ENCODE data around the gene MRPL55. TPM values are rescaled to one million over a fixed set of nuclear protein-coding genes. Genes with fewer than 3 reads are reported as not detected.

Gene MRPL55
- total RNA-seq, 4 donors from 2014 or later: 99.3 to 161 (median 119) TPM

GRCh38 chr1:228102791-228103620, 6.1 kb downstream of the MRPL55 start, which contains the start of gene C1orf35:
Gene C1orf35 (minus strand): TSS chr1:228103325. CDS start chr1:228103227, 98 bp downstream.
- no peaks in the 10 kb centered on the region for H3K27me3 ChIP-seq
- H3K4me1 ChIP-seq: peaks cover 39% of the 10 kb centered on the region
- peaks cover 46% of the 10 kb centered on the region for H3K36me3 ChIP-seq
- peak; percentile 71 to 89 (median 72) for TF ChIP-seq POLR2AphosphoS5 (IDR thresholded peaks at IDR 0.05)
- no peak for TF ChIP-seq EP300 (IDR thresholded peaks at IDR 0.05)
- peak within 1 kb of the TSS; percentile 96 for H3K4me3 ChIP-seq
- peak within 1 kb of the TSS; percentile 96 for H3K27ac ChIP-seq
- 2% methylated on average over 21 of the region's 104 CpGs for WGBS
- H3K9me3 ChIP-seq: no peaks in the 10 kb centered on the region
- peak; percentile 96 for DNase-seq (ENCODE audit: low spot score in 2 of 2)

- no CpG with 5 or more reads among the region's 73 CpGs for WGBS
- no peak for DNase-seq (ENCODE audit: low spot score in 2 of 2)
- Histone ChIP-seq H3K9me3 (no peaks in the 10 kb centered on the region), H3K27me3 (no peaks in the 10 kb centered on the region), H3K36me3 (peaks cover 48% of the 10 kb centered on the region), H3K27ac (peak overlapping the region; percentile 96), H3K4me3 (peak overlapping the region; percentile 96), H3K4me1 (peaks cover 33% of the 10 kb centered on the region)
- TF ChIP-seq EP300 (IDR thresholded peaks at IDR 0.05) (no peak), POLR2A (IDR thresholded peaks at IDR 0.05) (no peak), POLR2AphosphoS5 (IDR thresholded peaks at IDR 0.05) (no peak)
- TF ChIP-seq, protein P1, sequence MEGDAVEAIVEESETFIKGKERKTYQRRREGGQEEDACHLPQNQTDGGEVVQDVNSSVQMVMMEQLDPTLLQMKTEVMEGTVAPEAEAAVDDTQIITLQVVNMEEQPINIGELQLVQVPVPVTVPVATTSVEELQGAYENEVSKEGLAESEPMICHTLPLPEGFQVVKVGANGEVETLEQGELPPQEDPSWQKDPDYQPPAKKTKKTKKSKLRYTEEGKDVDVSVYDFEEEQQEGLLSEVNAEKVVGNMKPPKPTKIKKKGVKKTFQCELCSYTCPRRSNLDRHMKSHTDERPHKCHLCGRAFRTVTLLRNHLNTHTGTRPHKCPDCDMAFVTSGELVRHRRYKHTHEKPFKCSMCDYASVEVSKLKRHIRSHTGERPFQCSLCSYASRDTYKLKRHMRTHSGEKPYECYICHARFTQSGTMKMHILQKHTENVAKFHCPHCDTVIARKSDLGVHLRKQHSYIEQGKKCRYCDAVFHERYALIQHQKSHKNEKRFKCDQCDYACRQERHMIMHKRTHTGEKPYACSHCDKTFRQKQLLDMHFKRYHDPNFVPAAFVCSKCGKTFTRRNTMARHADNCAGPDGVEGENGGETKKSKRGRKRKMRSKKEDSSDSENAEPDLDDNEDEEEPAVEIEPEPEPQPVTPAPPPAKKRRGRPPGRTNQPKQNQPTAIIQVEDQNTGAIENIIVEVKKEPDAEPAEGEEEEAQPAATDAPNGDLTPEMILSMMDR (IDR thresholded peaks at IDR 0.05): no peak
Measured at GRCh38 chr1:228101994-228102790, 6.9 kb downstream of the MRPL55 start.

GRCh38 chr1:228101614-228101993, 7.5 kb downstream of the MRPL55 start:
- peak in 1 of 2 donors; percentile 74 for DNase-seq (ENCODE audit: low spot score in 2 of 2)
- WGBS: 0% methylated on average over 2 of the region's 15 CpGs
- TF ChIP-seq, protein P1 (IDR thresholded peaks at IDR 0.05): no peak
- no peak for TF ChIP-seq EP300 (IDR thresholded peaks at IDR 0.05)
- TF ChIP-seq POLR2A (IDR thresholded peaks at IDR 0.05): no peak
- no peak for TF ChIP-seq POLR2AphosphoS5 (IDR thresholded peaks at IDR 0.05)
- H3K36me3 ChIP-seq: peaks cover 48% of the 10 kb centered on the region
- no peaks in the 10 kb centered on the region for H3K27me3 ChIP-seq
- peak overlapping the region; percentile 96 for H3K27ac ChIP-seq
- peak overlapping the region; percentile 96 for H3K4me3 ChIP-seq
- peaks cover 33% of the 10 kb centered on the region for H3K4me1 ChIP-seq
- H3K9me3 ChIP-seq: no peaks in the 10 kb centered on the region

DNA sequence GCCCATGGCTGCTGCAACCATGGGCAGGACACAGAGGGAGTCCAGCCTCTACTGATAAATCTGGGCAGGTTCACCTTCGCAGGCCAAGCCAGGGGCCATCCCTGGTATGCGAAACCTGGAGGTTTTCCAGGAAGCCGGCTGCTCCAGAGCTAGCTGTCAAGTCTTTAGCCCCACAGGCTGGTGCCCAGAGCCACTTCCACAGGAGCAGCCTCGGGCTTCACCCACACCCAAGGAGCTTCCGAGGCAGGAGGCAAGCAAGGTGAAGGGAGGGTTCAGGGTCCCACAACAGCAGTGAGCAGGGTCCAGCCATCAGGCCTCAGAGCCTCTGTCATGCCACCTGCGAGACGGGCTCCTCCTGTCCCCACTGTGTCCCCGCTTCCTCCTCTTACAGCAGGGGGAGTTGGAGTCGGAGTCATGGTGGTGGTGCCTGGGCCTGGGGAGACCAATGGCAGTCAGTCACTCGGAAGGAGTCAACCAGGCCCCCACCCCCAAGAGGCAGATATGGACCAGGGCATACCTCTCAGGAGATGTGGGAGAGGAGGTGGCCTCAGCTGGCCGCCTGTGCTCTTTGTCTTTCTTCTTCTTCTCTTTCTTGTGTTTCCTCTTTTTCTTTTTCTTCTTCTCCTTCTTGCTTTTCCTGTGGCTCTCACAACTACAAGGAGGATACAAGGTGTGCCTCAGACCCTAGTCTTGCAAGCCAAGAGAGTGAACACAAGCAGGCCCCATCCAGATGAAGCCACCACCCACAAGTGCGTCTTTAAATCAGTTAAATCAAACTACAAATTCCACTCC, 8.1 kb downstream of the MRPL55 start:
- H3K4me3 ChIP-seq: no peak overlapping the region
- DNase-seq (ENCODE audit: low spot score in 2 of 2): peak in 1 of 2 donors; percentile 64
- TF ChIP-seq, protein P1 (IDR thresholded peaks at IDR 0.05): no peak
- no peak for TF ChIP-seq POLR2AphosphoS5 (IDR thresholded peaks at IDR 0.05)
- no peak for TF ChIP-seq EP300 (IDR thresholded peaks at IDR 0.05)
- no peak for TF ChIP-seq POLR2A (IDR thresholded peaks at IDR 0.05)
- no peaks in the 10 kb centered on the region for H3K27me3 ChIP-seq
- peaks cover 33% of the 10 kb centered on the region for H3K4me1 ChIP-seq
- whole genome bisulfite sequencing: 76% methylated on average over 9 of the region's 12 CpGs
- peaks cover 42% of the 10 kb centered on the region for H3K36me3 ChIP-seq
- H3K9me3 ChIP-seq: no peaks in the 10 kb centered on the region
- H3K27ac ChIP-seq: no peak overlapping the region

DNA sequence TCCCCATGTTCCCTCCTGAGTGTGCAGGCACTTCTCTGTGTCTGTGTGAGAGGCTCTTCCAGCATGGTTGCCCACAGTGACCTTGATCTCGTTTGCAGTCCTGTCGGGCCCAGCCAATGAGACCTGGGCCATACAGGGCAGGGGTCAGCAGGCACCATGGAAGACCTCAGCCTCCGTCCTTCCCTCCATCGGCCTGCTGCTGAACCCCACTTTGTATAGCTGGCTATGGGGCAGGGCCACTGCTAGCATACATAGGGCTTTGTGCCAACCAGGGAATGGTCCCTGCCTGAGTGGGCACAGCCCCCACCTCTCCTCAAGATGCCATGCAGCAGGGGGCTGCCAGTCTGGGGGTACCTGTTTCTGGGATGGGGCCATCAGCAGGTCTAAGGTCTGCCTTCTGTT, 9.8 kb downstream of the MRPL55 start:
- Histone ChIP-seq H3K4me3 (no peak overlapping the region), H3K27ac (no peak overlapping the region), H3K4me1 (peaks cover 32% of the 10 kb centered on the region), H3K9me3 (peaks cover 2% of the 10 kb centered on the region), H3K27me3 (no peaks in the 10 kb centered on the region), H3K36me3 (peaks cover 38% of the 10 kb centered on the region)
- no peak for TF ChIP-seq POLR2AphosphoS5 (IDR thresholded peaks at IDR 0.05)
- TF ChIP-seq, protein P1 (IDR thresholded peaks at IDR 0.05): no peak
- TF ChIP-seq EP300 (IDR thresholded peaks at IDR 0.05): no peak
- no peak for TF ChIP-seq POLR2A (IDR thresholded peaks at IDR 0.05)
- no peak for DNase-seq (ENCODE audit: low spot score in 2 of 2)
- WGBS: 68% methylated on average over 3 of the region's 4 CpGs

All from suprapubic skin (tissue), 4 donors.